PC-3 (cell line): ENCODE measurements around the gene KDM5B.

Experiments used
- EZH2 ChIP-seq: fragments of 300-600 bp; sonication (generic); IDR thresholded peaks from one replicate; pipeline ENCODE4 v1.6.1; 2017; ENCODE audit warnings: antibody characterized with exemption, mild to moderate bottlenecking, low read length; ENCODE audit not compliant: unreplicated experiment
- EZH2phosphoT487 ChIP-seq: fragments of 300-600 bp; sonication (generic); IDR thresholded peaks from 2 replicates; pipeline ENCODE4 v1.6.1; 2018; ENCODE audit warnings: mild to moderate bottlenecking, antibody characterized with exemption, low read length, borderline replicate concordance
- TF ChIP-seq, protein P1 (sequence below): fragments of 300-600 bp; sonication (generic); conservative IDR thresholded peaks from 2 replicates; pipeline ENCODE4 v1.5.1; 2017; ENCODE audit warnings: antibody characterized with exemption, low read depth, mild to moderate bottlenecking, low read length

- TF ChIP-seq EZH2 = no peak
- TF ChIP-seq, protein P1, sequence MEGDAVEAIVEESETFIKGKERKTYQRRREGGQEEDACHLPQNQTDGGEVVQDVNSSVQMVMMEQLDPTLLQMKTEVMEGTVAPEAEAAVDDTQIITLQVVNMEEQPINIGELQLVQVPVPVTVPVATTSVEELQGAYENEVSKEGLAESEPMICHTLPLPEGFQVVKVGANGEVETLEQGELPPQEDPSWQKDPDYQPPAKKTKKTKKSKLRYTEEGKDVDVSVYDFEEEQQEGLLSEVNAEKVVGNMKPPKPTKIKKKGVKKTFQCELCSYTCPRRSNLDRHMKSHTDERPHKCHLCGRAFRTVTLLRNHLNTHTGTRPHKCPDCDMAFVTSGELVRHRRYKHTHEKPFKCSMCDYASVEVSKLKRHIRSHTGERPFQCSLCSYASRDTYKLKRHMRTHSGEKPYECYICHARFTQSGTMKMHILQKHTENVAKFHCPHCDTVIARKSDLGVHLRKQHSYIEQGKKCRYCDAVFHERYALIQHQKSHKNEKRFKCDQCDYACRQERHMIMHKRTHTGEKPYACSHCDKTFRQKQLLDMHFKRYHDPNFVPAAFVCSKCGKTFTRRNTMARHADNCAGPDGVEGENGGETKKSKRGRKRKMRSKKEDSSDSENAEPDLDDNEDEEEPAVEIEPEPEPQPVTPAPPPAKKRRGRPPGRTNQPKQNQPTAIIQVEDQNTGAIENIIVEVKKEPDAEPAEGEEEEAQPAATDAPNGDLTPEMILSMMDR = no peak
- no peak for TF ChIP-seq EZH2phosphoT487
Measured at GRCh38 chr1:202798260-202798659, 10.0 kb downstream of the KDM5B start.
